Activated CD4-positive, CD25-positive, alpha-beta regulatory T cell treated with anti-CD3 and anti-CD28 coated beads, Interleukin-2, amount 50 U/mL, for 16 hours (primary cell): ENCODE measurements around the gene ADA.
"Not testable (repeated sequence)": the region's sequence is repeated elsewhere in the genome, so short reads cannot be mapped to it uniquely, and the experiment has no call there.

Source experiments
- DNase-seq: peaks from one replicate; pipeline ENCODE4 v3.0.0-alpha.2; 2020; ENCODE audit warnings: low read depth, low spot score

Gene ADA

DNA sequence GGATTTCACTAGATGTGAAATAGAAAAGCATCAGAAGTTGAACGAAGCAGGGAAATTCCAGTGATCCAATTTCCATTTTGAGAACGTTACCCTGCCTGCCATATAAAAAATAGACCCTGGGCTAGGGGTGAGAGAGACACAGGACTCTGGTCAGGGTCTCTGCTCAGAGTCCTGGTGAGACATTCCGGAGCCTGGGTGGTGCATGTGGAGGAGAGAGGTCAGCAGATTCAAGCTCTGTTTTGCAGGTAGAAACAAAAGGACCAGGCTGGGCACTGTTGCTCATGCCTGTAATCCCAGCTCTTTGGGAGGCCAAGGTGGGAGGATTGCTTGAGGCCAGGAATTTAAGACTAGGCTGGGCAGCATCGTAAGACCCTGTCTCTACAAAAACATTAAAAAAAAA lies 51.2 kb downstream of the ADA start:
- no peak for DNase-seq

DNA sequence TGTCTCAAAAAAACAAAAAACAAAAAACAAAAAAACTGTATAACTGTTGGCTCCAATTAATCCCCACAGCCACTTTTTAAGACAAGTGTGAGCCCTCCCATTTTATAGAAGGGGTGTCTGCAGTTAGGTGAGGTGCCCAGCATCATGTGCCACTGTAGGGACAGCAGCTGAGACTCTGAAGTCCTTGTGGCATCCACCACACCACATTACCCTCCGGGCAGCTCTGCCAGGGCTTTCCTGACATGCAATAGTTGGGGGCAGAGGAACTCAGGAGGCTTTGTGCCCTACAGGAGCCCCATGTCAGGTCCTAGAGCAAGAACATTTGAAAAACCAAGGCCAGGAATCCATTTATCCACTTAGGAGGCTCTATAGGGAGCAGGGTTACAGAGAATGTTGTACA lies 51.8 kb downstream of the ADA start:
- no peak for DNase-seq

DNA sequence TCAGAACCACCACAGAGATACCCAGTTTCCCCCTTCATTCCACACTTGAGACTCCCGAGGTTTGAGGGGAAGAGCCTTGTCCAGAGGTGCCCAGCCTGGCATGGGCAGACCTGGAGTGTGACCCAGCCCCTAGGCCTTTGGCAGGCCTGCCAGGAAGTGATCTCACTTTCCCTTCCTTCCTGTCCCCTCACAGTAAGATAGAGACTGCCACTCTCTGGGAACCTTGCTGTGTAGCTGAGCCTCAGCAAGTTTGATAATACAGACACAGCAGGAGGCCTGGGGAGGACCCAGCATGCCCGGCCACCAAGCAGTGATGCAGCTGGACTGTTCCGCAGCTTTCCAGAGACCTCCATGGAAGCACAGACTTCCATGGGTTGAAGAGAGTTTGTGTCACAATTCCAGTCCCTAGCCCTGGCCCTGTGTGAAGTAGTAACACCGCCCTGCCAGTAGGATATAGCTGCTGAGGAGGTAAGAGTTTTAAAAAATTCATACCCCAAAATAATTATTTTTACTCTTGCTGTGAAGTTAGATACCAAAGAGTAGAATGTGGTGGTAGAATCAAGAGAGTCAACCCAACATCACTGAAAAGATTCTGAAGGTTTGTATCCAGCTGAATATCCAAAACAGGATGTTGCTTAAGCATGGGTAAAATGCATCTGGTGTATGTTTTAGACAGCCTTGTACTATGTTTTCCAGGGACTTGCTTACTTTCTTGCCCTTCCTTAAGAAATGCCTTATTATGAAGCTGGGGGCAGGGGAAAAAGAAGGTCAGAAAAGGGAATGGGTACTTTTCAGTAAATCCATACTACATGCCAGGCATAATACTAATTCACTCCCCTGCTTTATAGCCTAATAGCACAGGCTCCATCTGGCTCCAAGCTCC lies 52.8 kb downstream of the ADA start:
- DNase-seq, result no peak

DNA sequence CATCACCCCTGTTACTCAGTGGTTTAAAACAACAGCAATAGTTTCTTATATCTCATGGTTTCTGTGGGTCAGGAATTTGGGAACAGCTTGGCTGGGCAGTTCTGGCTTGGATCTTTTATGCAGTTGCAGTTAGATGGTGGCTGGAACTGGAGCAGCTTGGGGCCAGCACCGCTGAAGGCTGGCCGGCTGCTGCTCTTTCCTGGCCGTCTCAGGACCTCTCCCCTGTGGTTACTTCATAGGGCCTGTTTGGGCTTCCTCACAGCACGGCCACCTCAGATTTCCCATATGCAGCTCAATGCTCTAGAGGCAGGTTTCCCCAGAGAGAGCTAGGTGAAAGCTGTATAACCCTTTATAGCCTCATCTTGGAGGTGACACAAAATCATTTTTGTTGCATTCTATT lies 53.6 kb downstream of the ADA start:
- no peak for DNase-seq

DNA sequence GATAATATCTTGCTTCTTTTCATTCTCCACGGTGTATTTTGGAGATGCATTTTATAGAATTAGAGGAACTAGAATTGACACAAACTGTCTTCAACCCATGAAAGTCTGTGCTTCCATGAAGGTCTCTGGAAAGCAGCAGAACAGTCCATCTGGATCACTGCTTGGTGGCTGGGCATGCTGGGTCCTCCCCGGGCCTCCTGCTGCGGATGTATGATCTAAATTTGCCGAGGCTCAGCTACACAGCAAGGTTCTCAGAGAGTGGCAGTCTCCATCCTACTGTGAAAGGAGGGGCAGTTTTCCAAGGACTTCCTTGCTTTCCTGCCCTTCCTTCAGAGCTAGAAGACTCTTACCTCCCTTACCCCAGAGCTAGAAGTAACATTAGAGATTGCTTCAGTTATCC lies 54.0 kb downstream of the ADA start:
- no peak for DNase-seq

DNA sequence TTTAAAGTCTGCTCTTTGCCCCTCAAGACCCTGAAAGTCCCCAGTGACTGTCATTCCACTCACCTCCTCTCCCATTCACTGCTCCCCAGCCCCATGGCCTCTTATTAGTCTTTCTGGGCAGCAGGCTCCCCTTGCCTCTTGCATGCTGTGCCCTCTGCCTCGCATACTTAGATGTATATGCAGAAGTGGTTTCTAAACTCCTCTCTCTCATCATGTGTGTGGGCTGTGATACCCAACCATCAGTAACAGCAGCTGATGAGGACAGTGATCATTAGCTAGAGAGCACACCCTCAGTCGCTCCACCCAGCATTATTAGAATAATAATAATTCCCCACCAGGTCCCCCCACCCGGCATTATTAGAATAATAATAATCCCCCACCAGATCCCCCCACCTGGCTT lies 54.6 kb downstream of the ADA start:
- DNase-seq, result no peak

DNA sequence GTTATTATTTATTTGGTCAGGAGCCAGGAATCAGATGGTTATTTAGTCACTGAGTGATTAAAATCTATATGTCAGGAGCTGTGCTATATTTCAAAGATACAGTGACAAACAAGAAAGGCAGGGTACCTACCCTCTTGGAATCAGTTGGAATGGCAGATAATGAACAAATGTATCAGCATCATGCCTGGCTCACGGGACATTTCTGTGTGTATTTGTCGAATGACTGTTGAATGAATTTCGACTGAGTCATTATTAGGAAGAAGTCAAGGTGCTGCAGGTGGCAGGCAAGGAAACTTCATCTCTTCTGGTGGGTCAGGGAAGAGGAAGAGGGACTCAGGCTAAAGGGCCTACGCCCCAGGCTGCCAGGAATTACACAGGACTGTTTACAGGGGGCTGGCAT lies 55.5 kb downstream of the ADA start:
- DNase-seq, result no peak

DNA sequence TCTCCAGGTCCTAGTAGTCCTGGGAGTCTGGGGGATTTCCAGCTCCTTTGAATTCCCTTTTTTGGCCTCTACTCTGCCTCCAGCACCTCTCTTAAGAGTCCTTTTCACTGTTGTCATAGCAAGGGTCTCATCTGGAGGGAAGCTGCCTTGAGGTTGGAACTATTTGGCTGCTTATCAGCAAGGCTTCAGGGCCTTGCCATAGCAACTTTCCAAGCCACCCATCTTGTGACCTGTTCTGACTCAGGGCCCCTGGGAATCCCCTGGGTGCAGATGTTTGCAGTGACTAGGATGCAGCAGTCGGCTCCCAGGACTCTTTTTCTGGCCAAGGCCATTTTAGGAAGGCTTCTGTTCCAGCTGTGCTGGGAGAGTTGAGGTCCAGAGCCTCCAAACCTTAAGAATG lies 56.8 kb downstream of the ADA start:
- DNase-seq, result no peak

DNA sequence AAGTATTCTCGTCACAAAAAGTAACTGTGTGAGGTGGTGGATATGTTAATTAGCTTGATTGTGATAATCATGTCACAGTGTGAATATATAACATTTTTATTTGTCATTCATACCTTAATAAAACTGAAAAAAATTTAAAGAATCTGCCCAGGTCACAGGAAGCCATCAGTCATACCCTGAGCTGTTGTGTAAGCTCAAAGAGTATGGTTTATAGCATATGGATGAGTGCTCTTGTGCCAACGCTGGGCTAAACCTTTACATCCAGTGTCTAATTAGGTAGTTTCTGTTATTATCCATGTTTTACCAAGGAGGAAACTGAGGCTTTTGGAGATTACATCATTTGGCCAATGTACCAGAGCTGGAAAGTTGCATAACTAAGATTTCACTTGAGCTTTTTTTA lies 57.7 kb downstream of the ADA start:
- no peak for DNase-seq

DNA sequence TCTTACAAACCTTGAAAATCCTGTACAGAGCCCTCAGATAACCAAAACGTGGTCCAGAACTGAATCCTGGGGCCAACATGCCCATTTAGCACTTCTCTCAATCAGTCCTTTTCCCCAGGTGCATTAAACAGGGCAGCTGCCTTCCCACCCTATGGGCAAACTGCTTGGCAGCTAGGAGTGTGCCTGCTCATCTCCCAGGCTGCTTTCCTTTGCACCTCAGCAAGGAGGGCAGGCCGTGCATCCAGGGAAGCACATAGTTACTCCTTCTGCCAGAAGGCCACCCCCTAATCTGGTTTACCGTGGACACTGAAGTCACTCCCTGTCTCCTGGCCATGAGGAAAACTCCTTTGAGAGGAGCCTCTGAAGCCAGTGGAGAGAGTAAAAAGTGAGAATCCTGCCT lies 59.1 kb downstream of the ADA start:
- no peak for DNase-seq

DNA sequence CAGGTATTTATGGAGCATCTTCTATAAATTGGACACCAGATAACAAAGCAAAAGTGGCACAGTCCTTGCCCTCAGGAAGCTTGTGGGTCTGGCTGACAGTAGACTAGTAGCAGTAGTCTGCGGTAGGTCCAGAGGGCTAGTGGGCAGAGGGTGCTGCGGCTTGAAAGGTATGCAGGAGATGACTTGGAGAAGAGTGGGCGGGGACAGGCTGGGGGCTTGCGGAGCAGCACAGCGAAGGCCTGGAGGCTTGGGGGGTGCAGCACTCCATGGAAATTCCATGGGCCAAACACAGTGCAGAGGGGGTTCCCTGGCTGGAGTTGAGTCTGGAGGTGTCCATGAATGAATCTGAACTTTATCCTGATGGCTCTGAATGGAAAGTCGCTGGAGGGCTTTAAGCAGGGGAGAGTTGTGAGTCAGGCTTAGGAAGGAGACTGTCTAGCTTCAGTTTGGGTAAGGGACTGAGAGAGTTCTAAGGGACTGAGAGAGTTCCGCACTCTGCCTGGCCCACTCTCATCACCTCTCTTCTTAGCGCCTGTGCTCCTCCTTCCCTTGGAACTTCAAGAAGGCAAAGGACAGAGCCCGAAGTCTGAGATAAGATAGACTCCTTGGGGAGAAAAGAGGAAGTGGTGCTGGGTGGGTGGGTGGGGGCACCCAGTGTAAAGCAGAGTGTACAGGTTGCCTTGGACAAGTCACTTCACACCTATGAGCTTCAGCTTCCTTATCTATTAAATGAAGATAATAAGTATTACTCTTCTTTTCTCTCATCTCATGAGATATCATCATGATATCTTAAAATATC lies 60.3 kb downstream of the ADA start:
- no peak for DNase-seq

DNA sequence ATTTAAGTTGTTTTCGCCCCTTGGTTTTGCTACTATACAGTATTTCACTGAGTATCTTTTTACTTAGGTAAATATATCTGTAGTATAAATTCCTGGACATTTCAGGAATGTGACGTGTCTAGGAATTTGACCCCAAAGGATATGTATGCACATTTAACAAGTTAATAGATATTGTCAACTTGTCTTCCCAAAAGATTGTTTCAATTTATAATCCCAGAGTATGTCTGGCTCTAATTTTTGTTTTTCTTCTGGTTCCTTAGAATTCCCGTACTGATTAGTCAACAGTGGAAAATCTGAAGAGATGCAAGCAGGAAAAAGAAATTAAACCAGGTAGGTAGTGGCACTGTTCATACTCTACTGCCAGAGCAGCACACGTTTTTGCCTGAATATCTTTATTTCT lies 62.0 kb downstream of the ADA start:
- no peak for DNase-seq

DNA sequence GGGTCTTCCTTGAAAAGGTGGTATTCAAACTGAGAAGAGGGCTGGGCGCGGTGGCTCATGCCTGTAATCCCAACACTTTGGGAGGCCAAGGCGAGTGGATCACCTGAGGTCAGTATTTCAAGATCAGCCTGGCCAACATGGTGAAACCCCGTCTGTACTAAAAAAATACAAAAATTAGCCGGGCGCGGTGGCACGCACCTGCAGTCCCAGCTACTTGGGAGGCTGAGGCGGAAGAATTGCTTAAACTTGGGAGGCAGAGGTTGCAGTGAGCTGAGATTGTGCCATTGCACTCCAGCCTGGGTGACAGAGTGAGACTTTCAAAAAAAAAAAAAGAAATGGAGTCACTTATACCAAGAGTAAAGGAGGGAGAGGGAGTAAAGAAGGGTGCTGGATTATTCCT lies 63.2 kb downstream of the ADA start:
- DNase-seq, result not testable (repeated sequence)

DNA sequence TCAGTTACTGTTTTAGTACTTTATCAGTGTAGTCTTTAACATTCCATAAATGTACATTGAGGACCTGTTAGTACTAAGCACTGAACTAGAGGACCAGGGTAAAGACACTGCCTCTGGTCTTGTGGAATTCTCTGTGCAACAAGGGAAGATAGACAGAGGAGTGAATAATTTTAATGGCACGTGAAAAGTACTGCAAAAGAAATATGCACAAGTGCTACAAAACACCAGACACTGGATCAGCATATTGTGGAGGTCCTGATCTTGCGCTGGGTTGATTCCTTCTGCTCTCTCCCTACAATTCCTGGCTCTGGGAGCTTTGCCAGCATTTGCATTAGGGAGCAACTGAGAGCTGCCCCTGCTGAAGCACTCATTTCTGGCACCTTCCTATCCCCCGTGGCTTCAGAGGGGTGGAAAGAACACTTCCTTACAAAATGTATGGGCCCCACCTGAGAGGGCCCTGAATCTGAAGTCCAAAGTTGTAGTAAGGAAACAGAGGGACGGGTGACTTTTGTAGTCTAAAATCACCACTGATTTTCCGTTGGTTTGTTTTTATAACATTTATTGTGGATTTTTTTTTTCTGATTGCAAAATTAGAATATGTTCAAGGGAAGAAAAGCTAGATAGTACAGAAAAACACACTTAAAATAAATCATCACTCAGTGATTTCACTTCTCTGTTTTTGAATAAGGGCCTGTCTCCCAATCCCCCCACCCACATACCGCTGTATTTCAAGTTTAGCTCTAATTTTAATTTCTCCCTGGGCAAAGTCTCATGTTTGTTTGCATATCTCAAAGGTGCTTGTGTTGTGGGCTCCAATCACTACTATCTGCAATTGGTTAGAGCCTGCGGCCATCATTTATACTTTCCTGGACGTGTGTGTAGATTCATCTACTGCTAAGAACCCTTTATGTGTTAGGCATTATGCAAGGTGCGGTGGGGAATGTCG lies 64.2 kb downstream of the ADA start:
- DNase-seq, result no peak

DNA sequence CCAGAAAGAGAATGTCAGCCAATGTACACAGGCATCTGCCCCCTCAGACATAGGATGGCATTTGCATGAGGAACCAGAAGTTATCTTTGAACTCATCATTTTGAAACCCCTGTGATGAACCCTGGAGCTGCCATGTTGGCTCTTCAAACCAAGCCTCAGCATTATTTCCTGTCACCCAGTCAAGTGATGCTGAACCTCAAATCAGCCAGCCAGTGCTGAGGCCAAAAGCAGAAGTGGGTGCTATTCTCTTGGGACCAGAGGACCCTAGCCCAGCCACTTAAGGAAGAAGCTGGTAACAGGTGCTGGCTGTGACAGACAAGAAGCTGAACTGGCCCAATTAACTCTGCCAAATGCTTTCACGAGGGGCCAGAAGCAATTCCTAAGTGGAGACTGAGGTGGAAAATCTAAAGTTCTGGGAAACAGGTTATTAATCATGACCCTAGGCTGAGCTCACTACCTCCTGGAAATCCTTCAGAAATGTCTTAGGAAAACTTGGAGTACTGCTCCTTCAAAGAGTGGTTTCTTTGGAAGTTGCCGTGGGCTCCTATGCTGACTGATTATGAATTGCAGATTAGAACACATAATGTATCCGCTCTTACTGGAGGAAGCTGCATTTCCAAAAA lies 65.1 kb downstream of the ADA start:
- no peak for DNase-seq

DNA sequence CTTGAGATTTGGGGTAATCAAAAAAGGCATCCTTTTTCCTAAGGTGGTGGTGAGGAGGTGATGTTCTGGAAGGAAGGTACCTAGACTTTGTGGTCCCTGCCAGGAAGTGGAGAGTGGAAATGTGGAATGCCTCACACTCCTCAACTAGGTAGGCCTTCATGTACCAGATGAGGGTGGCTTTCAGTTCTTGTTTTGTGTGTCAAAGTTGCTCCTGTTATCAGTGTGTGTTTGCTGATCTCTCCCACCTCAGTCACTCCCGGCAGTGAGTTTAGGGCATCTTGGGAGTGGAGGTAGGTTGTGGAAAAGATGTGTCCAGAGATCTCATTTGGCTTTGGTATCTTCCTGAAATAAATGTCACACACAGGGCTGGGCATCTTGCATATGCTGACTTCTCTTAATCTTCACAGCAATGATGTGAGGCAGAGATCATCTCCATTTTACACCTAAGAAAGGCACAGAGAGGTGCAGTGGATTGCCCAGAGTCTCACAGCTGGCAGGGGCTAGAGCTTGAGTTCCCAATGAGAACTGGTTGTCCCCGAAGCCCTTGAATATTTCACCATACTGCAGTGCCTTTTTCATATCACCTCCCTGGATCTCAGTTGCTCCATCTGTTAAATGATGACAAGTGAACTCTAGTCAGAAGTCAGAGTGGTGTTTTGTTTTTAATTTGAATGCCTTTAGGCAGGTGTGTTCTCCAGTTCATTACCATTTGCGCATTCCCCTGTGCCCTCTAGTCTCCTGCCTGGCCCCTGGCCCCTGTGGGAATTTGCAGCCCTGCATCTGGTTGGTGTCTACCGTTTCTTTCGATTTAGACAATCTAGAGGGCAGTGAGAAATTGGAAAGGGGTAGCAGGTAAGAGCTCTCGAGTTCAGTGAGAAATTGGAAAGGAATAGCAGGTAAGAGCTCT lies 66.2 kb downstream of the ADA start:
- DNase-seq, result no peak

DNA sequence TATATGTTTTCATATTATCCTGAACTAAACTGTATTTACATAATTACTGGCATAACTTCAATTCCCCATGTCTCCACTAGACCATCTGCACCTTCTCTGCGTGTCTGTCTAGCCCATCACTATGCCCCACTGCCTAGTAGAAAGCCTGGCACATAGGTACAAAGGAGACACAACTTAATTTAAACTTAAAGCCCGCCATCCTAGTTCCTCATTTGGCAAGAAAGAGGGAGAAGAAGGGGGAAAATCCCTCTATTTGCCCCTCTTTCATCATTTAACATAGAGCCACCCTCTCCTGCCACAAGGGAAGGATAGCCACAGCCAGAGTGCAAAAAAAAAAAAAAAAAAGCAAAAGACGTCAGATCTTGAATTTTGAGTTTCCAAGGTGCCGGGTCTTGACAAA lies 67.3 kb downstream of the ADA start:
- DNase-seq, result no peak

DNA sequence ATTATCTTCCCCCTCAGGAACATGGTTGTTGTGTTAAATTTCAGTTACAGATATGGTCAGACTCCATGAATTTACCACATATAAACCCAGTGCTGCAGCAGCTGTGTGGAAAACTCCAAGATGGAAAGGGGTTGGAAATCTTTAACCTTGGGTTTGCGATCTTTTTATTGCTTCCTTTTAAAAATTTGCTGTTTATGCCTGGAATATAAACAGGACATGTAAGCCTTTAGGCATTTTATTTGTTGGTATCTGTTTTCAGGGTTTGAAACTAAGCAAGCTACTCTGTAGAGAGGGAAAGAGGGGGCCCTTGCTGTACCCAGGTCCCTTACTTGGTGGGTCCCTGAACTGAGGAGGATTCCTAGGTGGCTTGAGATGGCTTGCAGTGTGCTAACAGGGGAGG lies 68.3 kb downstream of the ADA start:
- DNase-seq, result no peak

DNA sequence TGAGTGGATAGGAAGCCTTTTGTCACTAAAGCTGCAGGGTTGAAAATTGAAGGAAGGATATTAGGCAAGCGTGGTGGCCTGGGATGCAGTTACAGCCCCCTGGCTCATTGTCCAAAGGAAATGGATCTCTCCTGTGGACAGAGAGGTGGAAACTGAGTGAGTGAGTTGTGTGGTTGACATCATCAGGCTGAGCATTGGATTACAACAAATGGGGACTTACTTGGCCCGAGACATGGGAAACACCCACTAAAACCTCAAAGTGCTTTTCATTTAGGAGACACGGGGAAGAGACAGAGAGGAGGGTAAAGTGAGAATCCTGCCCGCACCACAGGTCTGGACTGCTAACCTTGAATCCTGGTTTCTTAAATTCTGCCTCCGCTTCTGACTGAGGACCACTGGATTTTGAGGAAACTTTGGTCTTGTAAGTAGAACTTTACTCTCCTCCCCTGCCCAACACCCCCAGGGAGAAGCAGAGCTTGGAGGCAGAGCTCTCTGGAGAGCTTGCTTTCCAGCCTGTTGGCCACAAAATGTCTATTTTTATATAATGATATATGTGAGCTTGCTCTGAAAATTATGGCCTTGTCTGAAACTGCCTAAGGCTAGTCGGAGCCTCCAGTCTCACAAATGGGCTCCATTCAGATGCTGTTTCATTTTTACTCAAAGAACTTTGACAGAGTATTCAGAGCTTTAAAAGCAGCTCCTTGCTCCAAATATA lies 69.0 kb downstream of the ADA start, which contains the start of gene PKIG:
PKIG (plus strand) TSS at position 269 of the 715 bp plus-strand sequence. CDS start 31,978 bp downstream, outside the sequence.
- DNase-seq, result no peak

DNA sequence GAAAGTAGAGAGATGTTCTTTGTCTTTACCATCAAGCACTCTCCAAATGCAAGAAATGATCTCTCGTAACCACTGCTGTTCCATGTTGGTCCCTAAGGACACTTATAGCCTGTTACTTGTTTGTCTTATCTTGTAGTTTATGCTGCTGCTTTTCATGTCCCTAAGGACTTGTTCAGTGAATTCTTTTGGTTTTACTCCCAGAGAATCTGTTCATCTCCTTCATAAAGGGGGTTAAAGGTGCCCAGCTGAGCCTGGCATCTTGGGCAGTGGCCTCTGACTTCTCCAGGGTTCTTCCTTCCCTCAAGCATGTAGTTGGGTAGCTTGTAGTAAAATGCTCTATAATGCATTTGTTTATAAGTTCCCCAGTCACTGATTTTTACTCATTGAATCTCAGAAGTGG lies 70.0 kb downstream of the ADA start:
- no peak for DNase-seq
